ENCODE data around the gene STARD13. TPM values are rescaled to one million over a fixed set of nuclear protein-coding genes. Genes with fewer than 3 reads are reported as not detected.

Gene STARD13
- total RNA-seq, 2 experiments from 2014 or later, result 0.57 TPM; not detected in 1

DNA sequence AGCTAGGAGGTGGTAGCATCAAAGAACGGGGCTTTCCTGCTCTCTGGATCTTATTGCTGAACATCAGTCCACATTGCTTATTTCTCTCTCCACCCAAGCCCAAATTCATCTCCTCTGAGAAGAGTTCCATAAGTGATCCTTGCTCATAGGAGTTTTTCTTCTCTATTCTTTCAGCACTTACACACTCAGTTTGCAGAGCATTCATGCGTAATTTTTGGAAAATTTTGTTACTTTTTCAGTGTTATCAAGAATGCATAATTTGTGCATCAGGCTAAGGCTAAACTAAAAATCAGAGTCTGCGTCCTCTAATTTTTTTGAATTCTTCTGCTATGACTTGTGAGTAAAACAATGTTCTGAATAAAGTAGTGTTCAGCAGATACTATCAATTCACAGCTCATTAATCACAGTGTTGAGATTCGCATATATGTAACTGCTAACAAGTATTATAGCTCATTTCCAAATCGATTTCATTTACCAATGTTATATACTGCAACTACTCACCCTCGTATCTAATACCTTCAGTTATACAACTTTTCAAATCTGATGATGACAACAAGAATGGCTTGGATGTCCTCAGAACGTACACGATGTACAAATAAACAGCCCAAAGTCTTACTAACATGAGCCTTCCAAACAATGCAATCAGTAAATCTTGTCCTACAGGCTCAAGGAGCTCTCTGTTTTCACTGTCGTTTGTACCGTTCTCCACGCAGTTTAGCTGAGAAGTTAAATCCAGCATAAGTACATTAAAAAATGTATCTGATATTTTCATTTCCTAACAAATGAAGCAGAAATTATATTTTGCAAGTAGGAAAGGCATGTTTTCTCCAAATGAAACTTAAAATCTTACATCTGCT is 36.4 kb upstream of the STARD13 start:
- no peak overlapping the region for H3K4me2 ChIP-seq (ENCODE audit: low read length)
- H3K4me3 ChIP-seq (ENCODE audit: low read depth, low read length, poor library complexity, severe bottlenecking), result no peak overlapping the region
- H4K20me1 ChIP-seq (ENCODE audit: insufficient read depth, low read length), result no peaks in the 10 kb centered on the region
- TF ChIP-seq, protein P1, sequence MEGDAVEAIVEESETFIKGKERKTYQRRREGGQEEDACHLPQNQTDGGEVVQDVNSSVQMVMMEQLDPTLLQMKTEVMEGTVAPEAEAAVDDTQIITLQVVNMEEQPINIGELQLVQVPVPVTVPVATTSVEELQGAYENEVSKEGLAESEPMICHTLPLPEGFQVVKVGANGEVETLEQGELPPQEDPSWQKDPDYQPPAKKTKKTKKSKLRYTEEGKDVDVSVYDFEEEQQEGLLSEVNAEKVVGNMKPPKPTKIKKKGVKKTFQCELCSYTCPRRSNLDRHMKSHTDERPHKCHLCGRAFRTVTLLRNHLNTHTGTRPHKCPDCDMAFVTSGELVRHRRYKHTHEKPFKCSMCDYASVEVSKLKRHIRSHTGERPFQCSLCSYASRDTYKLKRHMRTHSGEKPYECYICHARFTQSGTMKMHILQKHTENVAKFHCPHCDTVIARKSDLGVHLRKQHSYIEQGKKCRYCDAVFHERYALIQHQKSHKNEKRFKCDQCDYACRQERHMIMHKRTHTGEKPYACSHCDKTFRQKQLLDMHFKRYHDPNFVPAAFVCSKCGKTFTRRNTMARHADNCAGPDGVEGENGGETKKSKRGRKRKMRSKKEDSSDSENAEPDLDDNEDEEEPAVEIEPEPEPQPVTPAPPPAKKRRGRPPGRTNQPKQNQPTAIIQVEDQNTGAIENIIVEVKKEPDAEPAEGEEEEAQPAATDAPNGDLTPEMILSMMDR (conservative IDR thresholded peaks at IDR 0.05; ENCODE audit: low read length), result no peak
- no peak for TF ChIP-seq EZH2phosphoT487 (IDR thresholded peaks at IDR 0.05; ENCODE audit: borderline replicate concordance, low read depth, low read length)
- CTCF ChIA-PET (ENCODE audit: unreplicated experiment), result no interaction called here
- H3K36me3 ChIP-seq (ENCODE audit: insufficient read depth, low read length), result no peaks in the 10 kb centered on the region
- no peak for DNase-seq (ENCODE audit: low spot score)
- BruUV-seq (replicated peaks), result no TSS peak
- POLR2A ChIA-PET, result interaction anchor here (0.5 to 0.8 kb wide), 3 partner anchors 11 to 690 kb away, joined by 3 read pairs; no protein-coding TSS in a partner anchor
- H3K4me1 ChIP-seq (ENCODE audit: insufficient read depth, low read length, poor library complexity, severe bottlenecking), result peaks cover 16% of the 10 kb centered on the region
- no peaks in the 10 kb centered on the region for H3K79me2 ChIP-seq (ENCODE audit: insufficient read depth, low read depth, low read length)
- no peak overlapping the region for H2AFZ ChIP-seq (ENCODE audit: low read length)
- intact Hi-C loops (cut with micrococcal nuclease; ENCODE audit: unreplicated experiment), result no loop called here
- H3K9me2 ChIP-seq (ENCODE audit: insufficient read depth, low read length), result no peaks in the 10 kb centered on the region
- H3K27ac ChIP-seq (ENCODE audit: low read depth, low read length, poor library complexity, severe bottlenecking), result no peak overlapping the region
- no peaks in the 10 kb centered on the region for H3K9me3 ChIP-seq (ENCODE audit: low read length)

DNA sequence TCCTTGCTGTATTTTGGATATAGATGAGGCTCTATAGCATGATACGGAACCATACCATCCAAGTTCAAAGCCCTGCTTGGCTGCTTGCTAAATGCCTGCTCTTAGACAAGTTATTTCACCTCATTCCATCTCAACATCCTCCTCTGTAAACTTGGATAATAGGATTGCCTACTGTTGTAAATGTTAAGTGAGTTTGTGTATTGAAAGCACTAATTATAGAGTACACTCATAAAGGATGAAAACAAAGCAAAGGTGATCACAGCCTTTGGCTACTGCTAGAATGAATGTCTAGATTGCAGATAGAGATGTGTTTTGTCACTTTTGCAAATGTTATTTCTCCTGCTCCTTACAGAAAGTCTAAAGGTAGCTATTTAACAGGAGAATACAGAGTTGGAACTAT is 34.3 kb upstream of the STARD13 start:
- Histone ChIP-seq H3K4me3 (ENCODE audit: low read depth, low read length, poor library complexity, severe bottlenecking) (no peak overlapping the region), H3K36me3 (ENCODE audit: insufficient read depth, low read length) (no peaks in the 10 kb centered on the region), H4K20me1 (ENCODE audit: insufficient read depth, low read length) (no peaks in the 10 kb centered on the region), H2AFZ (ENCODE audit: low read length) (no peak overlapping the region), H3K9me2 (ENCODE audit: insufficient read depth, low read length) (no peaks in the 10 kb centered on the region), H3K9me3 (ENCODE audit: low read length) (no peaks in the 10 kb centered on the region), H3K79me2 (ENCODE audit: insufficient read depth, low read depth, low read length) (no peaks in the 10 kb centered on the region), H3K27ac (ENCODE audit: low read depth, low read length, poor library complexity, severe bottlenecking) (no peak overlapping the region), H3K4me2 (ENCODE audit: low read length) (no peak overlapping the region), H3K4me1 (ENCODE audit: insufficient read depth, low read length, poor library complexity, severe bottlenecking) (no peaks in the 10 kb centered on the region)
- DNase-seq (ENCODE audit: low spot score), result no peak
- intact Hi-C loops (cut with micrococcal nuclease; ENCODE audit: unreplicated experiment), result no loop called here
- no TSS peak for BruUV-seq (replicated peaks)
- ChIA-PET POLR2A (interaction anchor here (1.2 kb wide), 1 partner anchor 11 kb away, joined by 3 read pairs; no protein-coding TSS in a partner anchor), CTCF (ENCODE audit: unreplicated experiment) (no interaction called here)
- TF ChIP-seq EZH2phosphoT487 (IDR thresholded peaks at IDR 0.05; ENCODE audit: borderline replicate concordance, low read depth, low read length), result no peak
- TF ChIP-seq, protein P1 (conservative IDR thresholded peaks at IDR 0.05; ENCODE audit: low read length), result no peak

DNA sequence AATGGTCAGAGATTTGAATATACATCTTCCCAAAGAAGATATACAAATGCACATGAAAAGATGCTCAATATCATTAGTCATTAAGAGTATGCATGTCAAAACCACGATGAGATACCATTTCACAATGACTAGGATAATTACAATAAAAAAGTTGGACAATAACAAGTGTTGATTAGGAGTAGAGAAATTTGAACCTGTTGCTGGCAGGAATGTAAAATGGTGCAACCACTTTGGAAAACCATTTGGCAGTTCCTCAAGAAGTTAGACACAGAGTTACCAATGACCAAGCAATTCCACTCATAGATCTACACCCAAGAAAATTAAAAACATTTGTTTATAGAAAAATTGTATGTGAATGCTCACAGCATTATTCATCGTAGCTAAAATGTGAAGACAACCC is 33.2 kb upstream of the STARD13 start:
- no peaks in the 10 kb centered on the region for H3K79me2 ChIP-seq (ENCODE audit: insufficient read depth, low read depth, low read length)
- ChIA-PET CTCF (ENCODE audit: unreplicated experiment) (no interaction called here), POLR2A (no interaction called here)
- intact Hi-C loops (cut with micrococcal nuclease; ENCODE audit: unreplicated experiment), result no loop called here
- H3K4me2 ChIP-seq (ENCODE audit: low read length), result no peak overlapping the region
- H3K9me2 ChIP-seq (ENCODE audit: insufficient read depth, low read length), result no peaks in the 10 kb centered on the region
- H3K36me3 ChIP-seq (ENCODE audit: insufficient read depth, low read length), result no peaks in the 10 kb centered on the region
- no peaks in the 10 kb centered on the region for H4K20me1 ChIP-seq (ENCODE audit: insufficient read depth, low read length)
- TF ChIP-seq, protein P1 (conservative IDR thresholded peaks at IDR 0.05; ENCODE audit: low read length), result no peak
- TF ChIP-seq EZH2phosphoT487 (IDR thresholded peaks at IDR 0.05; ENCODE audit: borderline replicate concordance, low read depth, low read length), result no peak
- H2AFZ ChIP-seq (ENCODE audit: low read length), result no peak overlapping the region
- DNase-seq (ENCODE audit: low spot score), result no peak
- no peaks in the 10 kb centered on the region for H3K9me3 ChIP-seq (ENCODE audit: low read length)
- no peak overlapping the region for H3K4me3 ChIP-seq (ENCODE audit: low read depth, low read length, poor library complexity, severe bottlenecking)
- H3K27ac ChIP-seq (ENCODE audit: low read depth, low read length, poor library complexity, severe bottlenecking), result no peak overlapping the region
- no TSS peak for BruUV-seq (replicated peaks)
- no peaks in the 10 kb centered on the region for H3K4me1 ChIP-seq (ENCODE audit: insufficient read depth, low read length, poor library complexity, severe bottlenecking)

Measured in OCI-LY7 (cell line).